CD4-positive, CD25-positive, alpha-beta regulatory T cell (primary cell): ENCODE measurements around the gene EIF2S3. TPM values are rescaled to one million over a fixed set of nuclear protein-coding genes. Genes with fewer than 3 reads are reported as not detected.

Experiments used
- ATAC-seq, 2 donors: fragments of 150-1000 bp; cut with Tn5 transposase; one replicate each; pipeline ENCODE4 v1.10.0; 2021; ENCODE audit warnings: low read depth in 2 of 2, moderate number of reproducible peaks in 2 of 2, moderate library complexity in 1 of 2
- DNase-seq, 3 donors: peaks; one replicate each; pipeline versions ENCODE4 v3.0.0 to v3.0.0-alpha.2; 2012 to 2022; ENCODE audit warnings: mixed read lengths in 1 of 3
- H3K27ac ChIP-seq: one replicate; pipeline ENCODE4 v1.7.0; 2013; ENCODE audit warnings: mild to moderate bottlenecking, low read length; ENCODE audit not compliant: insufficient read depth, poor library complexity, severe bottlenecking
- H3K27me3 ChIP-seq: one replicate; pipeline ENCODE4 v1.7.0; 2013; ENCODE audit warnings: low read length; ENCODE audit not compliant: control insufficient read depth, insufficient read depth
- H3K36me3 ChIP-seq: one replicate; pipeline ENCODE4 v1.7.0; 2013; ENCODE audit warnings: mild to moderate bottlenecking, low read length, moderate library complexity; ENCODE audit not compliant: control insufficient read depth, insufficient read depth
- H3K4me1 ChIP-seq: 2 replicates; pipeline ENCODE4 v1.7.0; 2013; ENCODE audit warnings: mild to moderate bottlenecking, low read length; ENCODE audit not compliant: insufficient read depth, control insufficient read depth, poor library complexity, severe bottlenecking
- H3K4me3 ChIP-seq: one replicate; pipeline ENCODE4 v1.7.0; 2013; ENCODE audit warnings: low read depth, mild to moderate bottlenecking, low read length, moderate library complexity
- H3K9me3 ChIP-seq, 2 experiments: 1 replicate in 1 of 2; 2 replicates in 1 of 2; pipeline ENCODE4 v1.7.0; 2013; ENCODE audit warnings: low read length in 2 of 2, mild to moderate bottlenecking in 1 of 2, moderate library complexity in 1 of 2; ENCODE audit not compliant: control insufficient read depth in 2 of 2
- H3K27ac Mint-ChIP-seq, 3 donors: one replicate each; pipeline ENCODE4 v1.8.0; 2020 to 2022; ENCODE audit warnings: mild to moderate bottlenecking in 3 of 3, mixed read lengths in 3 of 3, moderate library complexity in 2 of 3
- H3K27me3 Mint-ChIP-seq: one replicate; pipeline ENCODE4 v1.8.0; 2022; ENCODE audit warnings: mild to moderate bottlenecking, mixed read lengths
- H3K36me3 Mint-ChIP-seq: one replicate; pipeline ENCODE4 v1.8.0; 2020; ENCODE audit warnings: mixed read lengths
- H3K4me1 Mint-ChIP-seq, 4 donors: one replicate each; pipeline ENCODE4 v1.8.0; 2020 to 2022; ENCODE audit warnings: mixed read lengths in 4 of 4, mild to moderate bottlenecking in 1 of 4
- H3K4me3 Mint-ChIP-seq, 4 donors: one replicate each; pipeline ENCODE4 v1.8.0; 2020 to 2022; ENCODE audit warnings: mild to moderate bottlenecking in 4 of 4, mixed read lengths in 4 of 4, moderate library complexity in 3 of 4
- H3K9me3 Mint-ChIP-seq, 7 donors: one replicate each; pipeline ENCODE4 v1.8.0; 2020 to 2022; ENCODE audit warnings: mixed read lengths in 7 of 7, mild to moderate bottlenecking in 3 of 7, moderate library complexity in 2 of 7
- polyA plus RNA-seq, 4 donors: library from polyadenylated mRNA; unstranded; fragments of 300-500 nt; fragmentation: Illumina TruSeq; gene quantifications; one replicate each; pipeline ENCODE4 v1.2.3, GENCODE V29; 2021
- total RNA-seq: library from RNA; stranded (reverse); gene quantifications from one replicate; pipeline ENCODE4 v1.2.3, GENCODE V29; 2022

Gene EIF2S3
- total and polyA plus RNA-seq, 5 donors from 2014 or later = 55.7 to 228 (median 128) TPM

- no peak overlapping the region for H3K4me3 Mint-ChIP-seq
- Histone ChIP-seq H3K9me3 (no peaks in the 10 kb centered on the region), H3K4me1 (no peaks in the 10 kb centered on the region), H3K27me3 (no peaks in the 10 kb centered on the region), H3K36me3 (no peaks in the 10 kb centered on the region), H3K4me3 (no peak overlapping the region), H3K27ac (no peak overlapping the region)
- H3K27ac Mint-ChIP-seq = no peak overlapping the region
- ATAC-seq (no peak), DNase-seq (no peak)
- H3K27me3 Mint-ChIP-seq = no peaks in the 10 kb centered on the region
- peaks cover 13% of the 10 kb centered on the region for H3K36me3 Mint-ChIP-seq
- H3K9me3 Mint-ChIP-seq = no peaks in the 10 kb centered on the region
- H3K4me1 Mint-ChIP-seq = no peaks in the 10 kb centered on the region
Measured at GRCh38 chrX:24113181-24113580, 58.4 kb downstream of the EIF2S3 start.

GRCh38 chrX:24117258-24117657, 62.5 kb downstream of the EIF2S3 start:
- Histone ChIP-seq H3K9me3 (no peaks in the 10 kb centered on the region), H3K27ac (no peak overlapping the region), H3K36me3 (no peaks in the 10 kb centered on the region), H3K4me1 (no peaks in the 10 kb centered on the region), H3K4me3 (no peak overlapping the region), H3K27me3 (no peaks in the 10 kb centered on the region)
- DNase-seq (no peak), ATAC-seq (no peak)
- Mint-ChIP-seq H3K4me1 (no peaks in the 10 kb centered on the region), H3K27ac (no peak overlapping the region), H3K9me3 (no peaks in the 10 kb centered on the region), H3K27me3 (no peaks in the 10 kb centered on the region), H3K4me3 (no peak overlapping the region), H3K36me3 (peaks cover 4% of the 10 kb centered on the region)

- Mint-ChIP-seq H3K27ac (no peak overlapping the region), H3K4me1 (no peaks in the 10 kb centered on the region), H3K4me3 (no peak overlapping the region), H3K9me3 (no peaks in the 10 kb centered on the region), H3K36me3 (no peaks in the 10 kb centered on the region), H3K27me3 (no peaks in the 10 kb centered on the region)
- ATAC-seq (no peak), DNase-seq (no peak)
- Histone ChIP-seq H3K9me3 (no peaks in the 10 kb centered on the region), H3K4me3 (no peak overlapping the region), H3K4me1 (no peaks in the 10 kb centered on the region), H3K27ac (no peak overlapping the region), H3K27me3 (no peaks in the 10 kb centered on the region), H3K36me3 (no peaks in the 10 kb centered on the region)
Measured at GRCh38 chrX:24124244-24124799, 69.6 kb downstream of the EIF2S3 start.

- Mint-ChIP-seq H3K27me3 (no peaks in the 10 kb centered on the region), H3K4me1 (no peaks in the 10 kb centered on the region), H3K36me3 (no peaks in the 10 kb centered on the region), H3K4me3 (peak overlapping the region in 1 of 4 donors; percentile 21), H3K27ac (no peak overlapping the region), H3K9me3 (no peaks in the 10 kb centered on the region)
- Histone ChIP-seq H3K27me3 (no peaks in the 10 kb centered on the region), H3K4me3 (no peak overlapping the region), H3K9me3 (no peaks in the 10 kb centered on the region), H3K27ac (no peak overlapping the region), H3K4me1 (no peaks in the 10 kb centered on the region), H3K36me3 (no peaks in the 10 kb centered on the region)
- DNase-seq (no peak), ATAC-seq (no peak)
Measured at GRCh38 chrX:24125028-24125612, 70.4 kb downstream of the EIF2S3 start.

Other genes starting within 250 kb of the EIF2S3 start
- gene APOO, start 147.0 kb upstream of the EIF2S3 start, total RNA-seq = 13.5 TPM
- 10 to 100 TPM; 13.9 to 20.9 (median 15.2) TPM for gene APOO, start 147.0 kb upstream of the EIF2S3 start, polyA plus RNA-seq
- gene CXorf58, start 146.9 kb upstream of the EIF2S3 start, total RNA-seq = not detected
- gene CXorf58, start 146.9 kb upstream of the EIF2S3 start, polyA plus RNA-seq = not detected
- 29.2 TPM for gene KLHL15, start 27.8 kb upstream of the EIF2S3 start, total RNA-seq
- 1 to 10 TPM; 1.8 to 2.2 (median 2.0) TPM for gene KLHL15, start 27.8 kb upstream of the EIF2S3 start, polyA plus RNA-seq
- 104 TPM for gene ZFX, start 94.8 kb downstream of the EIF2S3 start, total RNA-seq
- gene ZFX, start 94.8 kb downstream of the EIF2S3 start, polyA plus RNA-seq = 10 to 100 TPM; 20.4 to 41.6 (median 38.8) TPM